PFSK-1 (cell line): ENCODE results near the gene TMTC2.

ENCODE experiments used
- POLR2AphosphoS5 ChIP-seq: IDR thresholded peaks from 2 replicates; pipeline ENCODE4 v1.6.1; 2012; ENCODE audit warnings: low read depth, mild to moderate bottlenecking, control low read depth, low read length, moderate library complexity
- SIN3A ChIP-seq: IDR thresholded peaks from 2 replicates; pipeline ENCODE4 v1.6.1; 2012; ENCODE audit warnings: mild to moderate bottlenecking, low read length, moderate library complexity, borderline replicate concordance; ENCODE audit not compliant: insufficient read depth

GRCh38 chr12:83093426-83093825, 406.7 kb downstream of the TMTC2 start:
- no peak for TF ChIP-seq SIN3A
- no peak for TF ChIP-seq POLR2AphosphoS5
